GM10266 (cell line): ENCODE data around the gene MED26.

Experiments used
- DNase-seq: peaks from one replicate; pipeline ENCODE4 v3.0.0; 2012; ENCODE audit errors: extremely low spot score
- TF ChIP-seq, protein P1 (sequence below): IDR thresholded peaks from 2 replicates; pipeline ENCODE4 v1.5.1; 2012; ENCODE audit warnings: mild to moderate bottlenecking, low read depth; ENCODE audit not compliant: control insufficient read depth, insufficient read depth; ENCODE audit errors: missing control alignments

Gene MED26

DNA sequence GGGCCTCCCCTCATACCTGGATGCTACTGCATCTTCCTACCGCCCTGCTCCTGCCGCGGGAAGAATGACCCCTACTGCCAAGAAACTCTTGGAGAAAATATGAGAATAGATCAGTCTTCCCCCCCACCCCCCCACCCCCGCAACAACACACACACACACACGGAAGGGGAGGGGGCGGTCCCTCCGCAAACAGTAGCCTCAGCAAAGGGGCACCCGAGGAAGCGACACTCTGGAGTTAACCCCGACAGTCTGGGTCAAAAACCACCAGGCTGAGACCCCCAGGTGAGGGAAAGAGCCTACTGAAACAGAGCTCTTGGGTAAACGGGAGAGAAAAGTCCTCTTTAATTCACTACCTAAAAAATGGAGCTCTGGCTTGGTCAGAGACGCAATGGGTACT lies 1.2 kb downstream of the MED26 start:
- TF ChIP-seq, protein P1, sequence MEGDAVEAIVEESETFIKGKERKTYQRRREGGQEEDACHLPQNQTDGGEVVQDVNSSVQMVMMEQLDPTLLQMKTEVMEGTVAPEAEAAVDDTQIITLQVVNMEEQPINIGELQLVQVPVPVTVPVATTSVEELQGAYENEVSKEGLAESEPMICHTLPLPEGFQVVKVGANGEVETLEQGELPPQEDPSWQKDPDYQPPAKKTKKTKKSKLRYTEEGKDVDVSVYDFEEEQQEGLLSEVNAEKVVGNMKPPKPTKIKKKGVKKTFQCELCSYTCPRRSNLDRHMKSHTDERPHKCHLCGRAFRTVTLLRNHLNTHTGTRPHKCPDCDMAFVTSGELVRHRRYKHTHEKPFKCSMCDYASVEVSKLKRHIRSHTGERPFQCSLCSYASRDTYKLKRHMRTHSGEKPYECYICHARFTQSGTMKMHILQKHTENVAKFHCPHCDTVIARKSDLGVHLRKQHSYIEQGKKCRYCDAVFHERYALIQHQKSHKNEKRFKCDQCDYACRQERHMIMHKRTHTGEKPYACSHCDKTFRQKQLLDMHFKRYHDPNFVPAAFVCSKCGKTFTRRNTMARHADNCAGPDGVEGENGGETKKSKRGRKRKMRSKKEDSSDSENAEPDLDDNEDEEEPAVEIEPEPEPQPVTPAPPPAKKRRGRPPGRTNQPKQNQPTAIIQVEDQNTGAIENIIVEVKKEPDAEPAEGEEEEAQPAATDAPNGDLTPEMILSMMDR, result no peak
- no peak for DNase-seq

DNA sequence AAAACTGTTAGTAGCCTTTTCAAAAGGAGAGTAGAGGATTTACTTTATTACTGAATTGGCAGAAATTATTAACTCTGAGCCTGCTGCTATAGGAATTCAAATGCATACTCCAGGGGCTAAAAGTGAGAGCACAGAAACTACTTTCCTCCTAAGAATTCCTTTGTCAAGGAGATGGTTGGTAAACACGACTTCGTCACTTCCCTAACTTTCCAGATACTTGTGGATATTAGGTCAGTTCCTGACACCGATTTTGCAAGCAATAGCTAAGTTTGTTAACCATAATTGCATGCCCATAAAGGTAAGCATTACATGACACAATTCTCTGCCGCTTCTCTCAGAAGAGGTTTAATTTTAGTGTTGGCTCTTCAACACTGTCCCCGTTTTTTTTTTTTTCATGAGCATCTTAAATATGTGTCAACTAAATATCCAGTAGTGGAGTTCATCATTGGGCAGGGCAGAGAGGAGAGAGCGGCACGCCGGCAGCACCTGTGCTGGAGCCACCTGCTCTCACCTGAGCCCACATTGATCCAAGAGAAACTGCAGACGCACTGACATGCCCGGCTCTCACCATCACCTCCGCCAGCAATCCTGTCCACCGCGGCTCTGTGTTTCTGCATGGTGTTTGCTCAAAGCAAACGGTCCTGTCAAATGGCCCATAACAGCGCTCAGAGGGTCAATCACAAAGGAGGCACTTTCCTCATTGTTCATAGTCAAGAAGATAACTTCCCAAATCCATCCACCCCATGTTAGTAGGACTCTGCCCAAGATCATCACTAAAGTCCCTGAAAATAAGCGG lies 2.6 kb downstream of the MED26 start:
- TF ChIP-seq, protein P1, result no peak
- DNase-seq, result no peak

DNA sequence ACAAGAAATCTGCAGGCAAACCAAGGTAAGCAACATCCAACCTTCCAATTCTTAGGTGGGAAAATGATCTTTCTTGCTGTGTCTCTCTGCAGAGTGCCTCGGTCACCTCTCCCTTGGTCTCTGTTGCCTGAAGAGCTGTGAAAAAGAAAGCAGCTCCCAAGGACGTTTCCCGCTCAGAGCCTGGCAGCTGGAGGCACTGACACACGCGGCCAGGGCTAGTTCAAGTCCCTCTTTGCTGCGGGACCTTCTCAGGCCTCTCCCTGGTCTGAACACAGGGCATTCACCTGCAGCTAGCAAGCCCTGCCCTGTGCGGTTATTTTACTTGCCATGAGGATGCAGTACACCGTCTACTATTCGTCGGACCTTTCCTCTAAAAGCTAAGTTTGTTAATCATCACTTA lies 3.8 kb downstream of the MED26 start:
- DNase-seq, result no peak
- TF ChIP-seq, protein P1, result no peak

DNA sequence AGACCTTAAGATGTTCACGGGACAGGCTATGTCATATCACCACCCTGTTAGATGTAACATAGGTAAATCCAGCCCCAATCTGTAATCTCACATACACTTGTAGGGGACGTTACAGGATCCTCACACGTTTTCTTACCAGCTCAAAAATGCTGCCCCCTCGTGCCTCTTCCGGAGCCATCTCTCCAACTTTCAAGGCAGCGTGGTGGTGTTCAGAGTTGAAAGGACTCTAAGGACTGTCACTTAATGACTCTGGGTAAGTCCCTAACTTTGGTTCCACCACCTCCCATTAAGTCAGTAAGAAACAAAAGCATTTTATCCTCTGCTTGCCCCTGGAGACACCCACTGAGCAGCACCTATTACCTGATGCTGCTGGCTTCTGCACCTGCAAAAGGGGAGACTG lies 4.4 kb downstream of the MED26 start:
- DNase-seq, result peak; percentile 40
- TF ChIP-seq, protein P1, result no peak

DNA sequence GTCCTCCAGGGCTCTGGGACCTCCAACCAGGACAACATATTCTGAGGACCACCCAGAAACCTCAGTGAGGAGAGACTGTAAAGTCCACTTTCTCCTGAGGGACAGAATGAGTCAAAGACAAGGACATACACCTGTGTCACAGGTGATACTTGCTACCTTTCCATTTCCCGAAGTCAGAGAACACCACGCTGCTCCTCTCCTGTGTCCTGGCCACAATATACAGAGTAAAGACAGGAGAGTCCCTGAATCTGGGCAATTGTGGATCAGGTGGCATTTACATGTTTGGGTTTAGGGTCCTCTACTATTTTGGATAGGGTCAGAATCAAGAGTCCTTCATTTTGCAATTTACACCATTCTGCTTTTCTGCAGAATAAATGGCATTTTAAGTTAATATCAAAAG lies 4.9 kb downstream of the MED26 start:
- TF ChIP-seq, protein P1, result no peak
- DNase-seq, result no peak

DNA sequence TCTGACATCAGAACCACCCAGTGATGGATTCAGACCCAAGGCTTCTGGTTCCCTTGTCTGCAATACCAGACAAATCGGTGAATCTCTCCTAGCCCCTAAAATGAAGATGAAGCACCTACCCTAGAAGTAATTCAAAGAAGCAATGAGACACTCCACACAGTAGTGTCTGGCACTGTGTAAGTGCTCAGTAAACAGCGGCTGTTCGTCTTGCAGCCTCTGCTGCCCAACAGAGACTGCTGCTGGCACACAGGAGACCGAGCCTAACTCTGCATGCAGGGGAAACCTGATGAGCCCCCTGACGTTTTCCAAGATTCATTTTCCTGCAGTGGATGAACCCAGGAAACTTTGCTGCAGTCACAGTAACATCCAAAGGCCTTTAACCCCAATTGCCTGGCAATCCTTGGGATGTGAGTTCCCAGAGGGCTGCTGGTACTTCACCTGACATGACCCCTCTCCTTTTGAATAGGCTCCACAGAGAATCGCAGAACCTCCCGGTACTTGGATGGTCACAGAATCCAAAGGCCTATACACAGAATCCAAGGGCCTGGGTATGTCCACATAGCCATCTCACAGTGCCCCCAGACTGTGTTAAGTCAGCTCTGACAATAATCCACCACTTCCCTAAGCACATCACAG lies 6.7 kb downstream of the MED26 start:
- TF ChIP-seq, protein P1, result no peak

DNA sequence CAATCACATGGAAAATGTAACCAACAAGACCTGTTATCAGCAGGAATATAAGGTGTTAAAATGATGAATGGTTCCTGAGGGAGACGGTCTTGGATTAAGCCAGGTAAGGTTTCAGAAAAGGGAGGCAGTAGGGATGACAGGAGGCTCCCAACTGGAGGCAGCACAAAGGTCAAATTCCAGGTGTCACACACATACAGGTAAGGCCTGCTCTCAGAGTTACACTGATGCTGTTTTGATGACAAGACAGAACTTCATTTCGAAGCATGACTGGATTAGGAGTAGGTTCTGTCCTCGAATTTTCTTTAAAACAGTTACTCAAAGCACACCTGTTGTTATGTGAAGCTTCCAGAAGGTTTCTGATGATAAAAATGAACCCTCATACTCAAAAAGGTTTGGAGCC lies 7.4 kb downstream of the MED26 start:
- TF ChIP-seq, protein P1, result no peak
- no peak for DNase-seq

More for the DNA sequence above, 6.7 kb downstream of the MED26 start:
- no peak for DNase-seq
